Loucy (cell line): ENCODE data around the gene GDPD5.

Source experiments
- H2AFZ ChIP-seq: fragments of 200-600 bp; sonication (generic); 2 replicates; pipeline ENCODE4 v1.6.0; 2016; ENCODE audit warnings: antibody characterized with exemption, mild to moderate bottlenecking, low read length, moderate library complexity
- H3F3A ChIP-seq: fragments of 200-600 bp; 2 replicates; pipeline ENCODE4 v1.6.0; 2016; ENCODE audit warnings: antibody characterized with exemption, low read depth, mild to moderate bottlenecking
- H3K27me3 ChIP-seq: fragments of 200-600 bp; sonication (generic); 2 replicates; pipeline ENCODE4 v1.6.1; 2014; ENCODE audit warnings: low read length, mild to moderate bottlenecking; ENCODE audit not compliant: insufficient read depth, poor library complexity, severe bottlenecking
- H3K36me3 ChIP-seq: fragments of 200-600 bp; sonication (generic); 2 replicates; pipeline ENCODE4 v1.6.1; 2016; ENCODE audit warnings: low read length; ENCODE audit not compliant: insufficient read depth
- H3K4me1 ChIP-seq: fragments of 200-600 bp; sonication (generic); 2 replicates; pipeline ENCODE4 v1.5.1; 2014; ENCODE audit warnings: low read length, mild to moderate bottlenecking; ENCODE audit not compliant: insufficient read depth, poor library complexity, severe bottlenecking
- H3K4me2 ChIP-seq: fragments of 200-600 bp; sonication (generic); 2 replicates; pipeline ENCODE4 v1.6.0; 2014; ENCODE audit warnings: antibody characterized with exemption, low read length, low read depth, mild to moderate bottlenecking; ENCODE audit not compliant: poor library complexity, severe bottlenecking
- H3K4me3 ChIP-seq: fragments of 200-600 bp; sonication (generic); 2 replicates; pipeline ENCODE4 v1.5.1; 2014; ENCODE audit warnings: low read length, mild to moderate bottlenecking, mixed read lengths; ENCODE audit not compliant: poor library complexity, severe bottlenecking
- H3K79me2 ChIP-seq: fragments of 200-600 bp; sonication (generic); 2 replicates; pipeline ENCODE4 v1.6.1; 2014; ENCODE audit warnings: low read length; ENCODE audit not compliant: insufficient read depth
- H3K9ac ChIP-seq: fragments of 200-600 bp; sonication (generic); 2 replicates; pipeline ENCODE4 v1.6.0; 2014; ENCODE audit warnings: mild to moderate bottlenecking, low read depth, low read length, moderate library complexity; ENCODE audit not compliant: poor library complexity, severe bottlenecking
- H3K9me2 ChIP-seq: fragments of 200-600 bp; sonication (generic); replicated peaks from 2 replicates; pipeline ENCODE4 v1.6.1; 2016; ENCODE audit warnings: low read depth, low read length, mixed read lengths
- H3K9me3 ChIP-seq: fragments of 200-600 bp; sonication (generic); 2 replicates; pipeline ENCODE4 v1.6.1; 2014; ENCODE audit warnings: mild to moderate bottlenecking, antibody characterized with exemption, low read length, low read depth; ENCODE audit not compliant: insufficient read depth
- H4K20me1 ChIP-seq: fragments of 200-600 bp; sonication (generic); 2 replicates; pipeline ENCODE4 v1.6.0; 2014; ENCODE audit warnings: antibody characterized with exemption, low read length, mild to moderate bottlenecking; ENCODE audit not compliant: insufficient read depth, poor library complexity, severe bottlenecking
- EZH2phosphoT487 ChIP-seq: fragments of 200-600 bp; IDR thresholded peaks from 2 replicates; pipeline ENCODE4 v1.6.1; 2018; ENCODE audit warnings: antibody characterized with exemption, mild to moderate bottlenecking, moderate library complexity, borderline replicate concordance
- TF ChIP-seq, protein P1 (sequence below): fragments of 200-600 bp; sonication (generic); conservative IDR thresholded peaks from 2 replicates; pipeline ENCODE4 v1.5.1; 2014; ENCODE audit warnings: mild to moderate bottlenecking, antibody characterized with exemption, low read length

The GDPD5 gene

DNA sequence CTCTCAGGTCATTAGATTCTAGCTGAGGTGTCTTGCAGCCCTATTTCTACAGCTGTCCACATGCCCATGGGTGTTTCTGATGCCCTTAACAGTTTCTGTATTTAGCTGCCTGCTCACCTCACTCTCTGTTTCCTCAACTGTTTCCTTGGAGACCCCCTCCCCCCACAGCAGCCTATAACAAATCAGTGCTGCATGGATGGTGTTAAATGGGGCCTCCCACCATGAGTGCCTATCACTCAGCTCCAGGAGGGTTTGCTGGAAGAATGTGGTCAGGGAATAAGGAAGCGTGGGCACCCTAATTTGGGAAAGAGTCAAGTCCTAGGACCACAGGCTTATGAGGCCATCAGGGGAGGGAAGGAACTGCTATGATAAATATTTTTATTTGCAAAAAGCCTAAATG, 101.3 kb downstream of the GDPD5 start:
- Histone ChIP-seq H3K9me3 (no peaks in the 10 kb centered on the region), H3K9ac (no peak overlapping the region), H3K79me2 (no peaks in the 10 kb centered on the region), H2AFZ (no peak overlapping the region), H3K9me2 (no peaks in the 10 kb centered on the region), H3K36me3 (no peaks in the 10 kb centered on the region), H3K27me3 (no peaks in the 10 kb centered on the region), H3F3A (no peaks in the 10 kb centered on the region), H4K20me1 (no peaks in the 10 kb centered on the region), H3K4me2 (no peak overlapping the region), H3K4me3 (no peak overlapping the region), H3K4me1 (no peaks in the 10 kb centered on the region)
- TF ChIP-seq, protein P1, sequence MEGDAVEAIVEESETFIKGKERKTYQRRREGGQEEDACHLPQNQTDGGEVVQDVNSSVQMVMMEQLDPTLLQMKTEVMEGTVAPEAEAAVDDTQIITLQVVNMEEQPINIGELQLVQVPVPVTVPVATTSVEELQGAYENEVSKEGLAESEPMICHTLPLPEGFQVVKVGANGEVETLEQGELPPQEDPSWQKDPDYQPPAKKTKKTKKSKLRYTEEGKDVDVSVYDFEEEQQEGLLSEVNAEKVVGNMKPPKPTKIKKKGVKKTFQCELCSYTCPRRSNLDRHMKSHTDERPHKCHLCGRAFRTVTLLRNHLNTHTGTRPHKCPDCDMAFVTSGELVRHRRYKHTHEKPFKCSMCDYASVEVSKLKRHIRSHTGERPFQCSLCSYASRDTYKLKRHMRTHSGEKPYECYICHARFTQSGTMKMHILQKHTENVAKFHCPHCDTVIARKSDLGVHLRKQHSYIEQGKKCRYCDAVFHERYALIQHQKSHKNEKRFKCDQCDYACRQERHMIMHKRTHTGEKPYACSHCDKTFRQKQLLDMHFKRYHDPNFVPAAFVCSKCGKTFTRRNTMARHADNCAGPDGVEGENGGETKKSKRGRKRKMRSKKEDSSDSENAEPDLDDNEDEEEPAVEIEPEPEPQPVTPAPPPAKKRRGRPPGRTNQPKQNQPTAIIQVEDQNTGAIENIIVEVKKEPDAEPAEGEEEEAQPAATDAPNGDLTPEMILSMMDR, result no peak
- no peak for TF ChIP-seq EZH2phosphoT487

DNA sequence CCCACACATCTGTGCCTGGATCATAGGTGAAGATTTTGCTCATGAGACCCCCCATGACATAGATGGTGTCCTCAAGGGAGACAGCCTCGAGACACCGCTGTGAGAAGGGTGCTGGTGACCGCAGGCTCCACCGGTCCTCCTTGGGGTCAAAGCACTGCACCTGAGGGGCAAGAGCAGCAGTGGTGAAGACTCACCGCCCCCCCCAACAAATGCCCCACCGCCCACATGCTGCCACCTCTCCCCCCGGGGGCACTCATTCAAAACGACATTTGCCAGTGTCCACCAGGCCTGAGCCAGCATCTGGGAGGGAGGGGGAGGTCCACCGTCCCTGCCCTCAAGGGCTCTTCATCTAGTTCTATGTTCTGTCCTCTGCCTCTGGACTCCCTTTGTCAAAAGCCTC, 102.0 kb downstream of the GDPD5 start:
- Histone ChIP-seq H3K4me1 (no peaks in the 10 kb centered on the region), H2AFZ (no peak overlapping the region), H3K9me3 (no peaks in the 10 kb centered on the region), H3K9ac (no peak overlapping the region), H3K27me3 (no peaks in the 10 kb centered on the region), H3K79me2 (no peaks in the 10 kb centered on the region), H3K4me2 (no peak overlapping the region), H4K20me1 (no peaks in the 10 kb centered on the region), H3F3A (no peaks in the 10 kb centered on the region), H3K36me3 (no peaks in the 10 kb centered on the region), H3K4me3 (no peak overlapping the region), H3K9me2 (no peaks in the 10 kb centered on the region)
- no peak for TF ChIP-seq EZH2phosphoT487
- TF ChIP-seq, protein P1, result no peak

DNA sequence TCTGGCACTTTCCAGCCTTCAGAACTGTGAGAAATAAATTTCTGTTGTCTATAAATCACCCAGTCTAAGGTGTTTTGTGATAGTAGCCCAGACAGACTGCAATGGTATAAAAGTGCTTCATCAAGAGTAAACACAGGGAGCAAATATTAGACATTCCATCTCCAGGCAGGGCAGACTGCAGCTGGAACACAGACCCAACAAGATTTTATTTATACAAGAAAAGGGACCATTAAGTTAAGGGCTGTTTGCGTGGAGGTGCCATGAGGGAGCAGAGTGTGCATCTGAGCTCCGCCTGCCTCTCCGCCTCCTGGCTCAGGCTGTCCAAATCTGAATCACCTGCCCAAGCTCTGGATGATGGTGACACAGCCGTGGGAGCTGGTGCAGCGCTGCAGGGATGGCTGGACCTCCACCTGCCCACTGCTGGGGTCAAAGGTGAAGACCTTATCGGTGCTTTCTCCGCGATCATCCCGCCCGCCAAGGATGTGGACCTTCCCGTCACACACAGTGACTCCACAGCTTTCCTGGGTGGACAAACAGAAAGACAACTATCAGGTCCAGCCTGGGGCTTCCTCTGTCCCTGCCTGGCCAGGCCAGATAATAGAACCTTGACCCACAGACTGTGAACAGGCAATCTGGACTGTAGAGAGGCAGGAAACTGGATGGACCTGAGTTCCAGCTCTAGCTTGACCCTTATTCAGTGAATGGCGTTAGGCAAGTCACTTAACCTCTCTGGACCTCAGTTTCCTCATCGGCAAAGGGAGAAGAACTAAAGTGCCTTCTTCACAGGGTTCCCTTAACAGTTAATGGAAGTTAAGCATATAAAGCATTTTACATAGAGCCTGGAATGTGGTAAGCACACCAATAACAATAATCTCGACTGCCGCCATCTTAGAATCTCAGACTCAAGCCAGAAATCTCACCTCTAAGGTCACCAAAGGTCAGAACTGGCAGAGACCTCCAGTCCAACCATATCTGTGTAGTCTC, 103.2 kb downstream of the GDPD5 start:
- H4K20me1 ChIP-seq, result no peaks in the 10 kb centered on the region
- no peaks in the 10 kb centered on the region for H3F3A ChIP-seq
- no peaks in the 10 kb centered on the region for H3K9me2 ChIP-seq
- no peaks in the 10 kb centered on the region for H3K9me3 ChIP-seq
- H2AFZ ChIP-seq, result no peak overlapping the region
- no peak overlapping the region for H3K4me3 ChIP-seq
- H3K79me2 ChIP-seq, result no peaks in the 10 kb centered on the region
- no peaks in the 10 kb centered on the region for H3K27me3 ChIP-seq
- H3K4me2 ChIP-seq, result no peak overlapping the region
- no peaks in the 10 kb centered on the region for H3K36me3 ChIP-seq
- TF ChIP-seq EZH2phosphoT487, result no peak
- TF ChIP-seq, protein P1, result no peak
- H3K9ac ChIP-seq, result no peak overlapping the region
- H3K4me1 ChIP-seq, result no peaks in the 10 kb centered on the region
